Epithelial cell of proximal tubule (primary cell): ENCODE measurements around the gene C2. TPM values are rescaled to one million over a fixed set of nuclear protein-coding genes. Genes with fewer than 3 reads are reported as not detected.
"Not testable (repeated sequence)": the region's sequence is repeated elsewhere in the genome, so short reads cannot be mapped to it uniquely, and the experiment has no call there.

Experiments used
- DNase-seq: peaks from one replicate; pipeline ENCODE4 v3.0.0-alpha.2; 2011; ENCODE audit warnings: low read depth
- H3K4me3 ChIP-seq: 2 replicates; pipeline ENCODE4 v1.5.1; 2011; ENCODE audit warnings: low read depth, mild to moderate bottlenecking, low read length
- CTCF ChIP-seq: conservative IDR thresholded peaks from 2 replicates; pipeline ENCODE4 v1.5.1; 2012; ENCODE audit warnings: low read depth, mild to moderate bottlenecking, low read length
- total RNA-seq: library from RNA; depleted of rRNA; stranded (reverse); fragments of >200 nt; gene quantifications from 2 replicates; pipeline ENCODE4 v1.2.3, GENCODE V29; 2015

The C2 gene
- total RNA-seq, 1 donor from 2014 or later: not detected

GRCh38 chr6:31977816-31978431, 50.4 kb downstream of the C2 start:
- DNase-seq: no peak
- no peak overlapping the region for H3K4me3 ChIP-seq
- TF ChIP-seq CTCF: no peak

DNA sequence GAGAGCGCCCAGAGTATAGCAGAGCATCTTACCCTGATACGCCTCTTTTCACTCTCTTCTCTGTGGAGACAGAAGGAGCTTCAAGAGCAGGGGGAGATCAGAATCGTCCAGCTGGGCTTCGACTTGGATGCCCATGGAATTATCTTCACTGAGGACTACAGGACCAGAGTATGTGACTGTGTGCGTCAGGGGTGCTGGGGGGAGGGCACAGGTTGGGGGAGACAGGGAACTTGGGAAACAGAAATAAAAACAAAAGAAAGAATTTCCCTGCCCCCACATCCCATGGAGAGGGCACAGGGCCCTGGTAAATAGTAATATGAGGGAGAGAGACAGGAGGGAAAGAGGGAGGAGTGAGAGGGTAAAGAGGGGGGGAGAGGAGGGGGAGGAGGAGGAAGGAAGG, 51.3 kb downstream of the C2 start:
- no peak overlapping the region for H3K4me3 ChIP-seq
- no peak for DNase-seq
- TF ChIP-seq CTCF: no peak

DNA sequence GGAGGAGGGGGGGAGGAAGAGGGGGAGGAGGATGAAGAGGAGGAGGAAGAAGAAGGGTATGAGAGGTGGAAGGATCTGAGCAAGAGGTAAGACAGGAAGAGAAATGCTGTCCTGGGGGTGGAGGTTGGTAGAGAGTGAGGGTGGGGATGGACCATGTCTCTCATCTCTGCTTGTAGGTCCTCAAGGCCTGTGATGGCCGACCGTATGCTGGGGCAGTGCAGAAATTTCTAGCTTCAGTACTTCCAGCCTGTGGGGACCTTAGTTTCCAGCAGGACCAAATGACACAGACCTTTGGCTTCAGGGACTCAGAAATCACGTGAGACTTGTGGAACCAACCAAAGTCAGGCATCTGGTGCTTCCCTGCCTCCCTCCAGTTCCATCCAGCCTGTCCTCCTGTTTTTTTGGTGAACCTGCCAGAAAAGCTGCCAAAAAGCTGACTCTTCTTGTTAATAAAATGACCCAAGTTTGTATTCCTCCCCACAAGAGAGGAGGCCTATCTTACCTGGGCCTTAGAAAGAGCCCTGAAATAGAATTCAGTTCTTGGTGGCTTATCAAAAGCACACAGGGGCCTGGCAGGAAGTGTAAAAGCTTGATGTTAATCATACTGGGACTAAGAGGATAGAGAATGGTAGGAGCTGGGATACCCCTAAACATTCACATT, 51.9 kb downstream of the C2 start:
- TF ChIP-seq CTCF: no peak

DNA sequence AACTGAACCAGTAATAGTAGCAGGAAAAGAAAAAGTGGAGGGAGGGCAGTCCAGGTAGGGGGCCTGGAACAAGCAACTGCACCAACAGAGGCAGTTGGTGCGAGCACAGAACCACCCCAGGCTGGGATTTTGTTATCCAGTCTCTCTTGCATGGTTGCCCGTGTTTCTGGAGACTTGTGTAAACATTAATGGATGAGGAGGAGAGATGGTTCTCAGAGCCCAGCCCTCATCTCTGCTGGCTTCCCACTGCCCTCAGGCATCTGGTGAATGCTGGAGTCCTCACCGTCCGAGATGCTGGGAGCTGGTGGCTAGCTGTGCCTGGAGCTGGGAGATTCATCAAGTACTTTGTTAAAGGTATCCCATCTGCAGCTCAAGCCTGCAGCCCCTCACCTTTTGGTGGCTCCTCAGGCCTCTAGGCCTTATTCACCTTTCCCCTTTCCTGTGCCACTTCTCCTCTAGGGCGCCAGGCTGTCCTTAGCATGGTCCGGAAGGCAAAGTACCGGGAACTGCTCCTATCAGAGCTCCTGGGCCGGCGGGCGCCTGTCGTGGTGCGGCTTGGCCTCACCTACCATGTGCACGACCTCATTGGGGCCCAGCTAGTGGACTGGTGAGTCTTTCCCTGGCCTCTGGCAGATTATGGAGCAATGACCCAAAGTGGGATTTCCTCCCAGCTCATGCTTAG, 52.8 kb downstream of the C2 start:
- H3K4me3 ChIP-seq, DNase-seq: not testable (repeated sequence)

More for the DNA sequence above, 51.9 kb downstream of the C2 start:
- H3K4me3 ChIP-seq: no peak overlapping the region
- DNase-seq: no peak

GRCh38 chr6:31980998-31981397, 53.5 kb downstream of the C2 start:
- not testable (repeated sequence) for H3K4me3 ChIP-seq, DNase-seq

DNA sequence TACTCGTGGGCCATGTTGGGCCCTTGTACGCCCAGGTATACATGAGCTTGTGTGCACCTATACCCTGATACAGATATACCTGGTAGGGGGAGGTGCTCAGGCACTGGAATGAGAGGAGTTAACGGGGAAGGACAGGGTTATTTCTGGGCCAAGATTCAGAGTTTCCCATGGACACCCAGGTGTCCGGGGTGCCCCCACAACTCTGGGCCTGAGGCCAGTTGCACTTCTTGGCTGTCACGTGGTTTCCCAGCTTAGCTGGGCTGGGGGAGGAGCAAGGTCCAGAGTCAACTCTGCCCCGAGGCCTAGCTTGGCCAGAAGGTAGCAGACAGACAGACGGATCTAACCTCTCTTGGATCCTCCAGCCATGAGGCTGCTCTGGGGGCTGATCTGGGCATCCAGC, 54.2 kb downstream of the C2 start, which contains the start of gene C4A:
Gene C4A (plus strand): TSS at position 314 of the 400 bp plus-strand sequence. CDS start 51 bp downstream, at position 365.
- DNase-seq, H3K4me3 ChIP-seq: not testable (repeated sequence)

DNA sequence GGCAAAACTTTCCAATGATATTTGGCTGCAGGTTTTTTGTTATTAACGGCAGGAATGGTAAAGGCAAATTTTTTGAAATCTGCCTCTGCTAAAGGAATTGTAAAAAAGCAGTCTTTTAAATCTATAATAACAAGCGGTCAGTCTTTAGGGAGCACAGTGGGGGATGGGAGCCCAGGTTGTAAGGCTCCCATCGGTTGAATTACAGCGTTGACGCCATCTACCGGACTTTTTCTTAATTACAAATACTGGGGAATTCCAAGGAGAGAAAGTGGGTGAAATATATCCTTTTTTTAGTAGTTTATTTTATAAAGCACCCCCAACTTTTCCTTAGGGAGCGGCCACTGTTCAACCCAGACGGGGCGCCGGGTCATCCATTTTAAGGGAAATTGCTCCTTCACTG, 61.8 kb downstream of the C2 start:
- not testable (repeated sequence) for H3K4me3 ChIP-seq, DNase-seq

GRCh38 chr6:31994421-31994820, 66.9 kb downstream of the C2 start:
- not testable (repeated sequence) for H3K4me3 ChIP-seq, DNase-seq

Other genes starting within 250 kb of the C2 start
- gene LY6G5C, start 246.7 kb upstream of the C2 start, total RNA-seq: 0.94 and 1.1 TPM in 2 replicates
- gene ABHD16A, start 224.4 kb upstream of the C2 start, total RNA-seq: 25.4 and 35.6 TPM in 2 replicates
- not detected in 2 replicates for gene LY6G6F, start 220.9 kb upstream of the C2 start, total RNA-seq
- not detected in 2 replicates for gene LY6G6D, start 212.4 kb upstream of the C2 start, total RNA-seq
- not detected in 2 replicates for gene LY6G6C, start 206.0 kb upstream of the C2 start, total RNA-seq
- gene MPIG6B, start 204.3 kb upstream of the C2 start, total RNA-seq: not detected in 2 replicates
- gene DDAH2, start 198.4 kb upstream of the C2 start, total RNA-seq: 61.1 and 87.2 TPM in 2 replicates
- gene CLIC1, start 191.2 kb upstream of the C2 start, total RNA-seq: 938 and 1,262 TPM in 2 replicates
- 18.4 and 30.4 TPM in 2 replicates for gene MSH5, start 187.7 kb upstream of the C2 start, total RNA-seq
- 0.94 and 4.4 TPM in 2 replicates for gene SAPCD1, start 165.1 kb upstream of the C2 start, total RNA-seq
- gene VWA7, start 150.4 kb upstream of the C2 start, total RNA-seq: 0.65 and 2.2 TPM in 2 replicates
- 113 and 166 TPM in 2 replicates for gene VARS1, start 132.0 kb upstream of the C2 start, total RNA-seq
- gene LSM2, start 120.8 kb upstream of the C2 start, total RNA-seq: 112 and 157 TPM in 2 replicates
- gene HSPA1L, start 112.4 kb upstream of the C2 start, total RNA-seq: 0.29 and 0.35 TPM in 2 replicates
- gene HSPA1A, start 112.2 kb upstream of the C2 start, total RNA-seq: 116 and 139 TPM in 2 replicates
- gene HSPA1B, start 100.0 kb upstream of the C2 start, total RNA-seq: 58.4 and 136 TPM in 2 replicates
- 65.2 and 68.6 TPM in 2 replicates for gene NEU1, start 64.9 kb upstream of the C2 start, total RNA-seq
- 12.4 and 24.0 TPM in 2 replicates for gene SLC44A4, start 48.7 kb upstream of the C2 start, total RNA-seq
- gene EHMT2, start 30.0 kb upstream of the C2 start, total RNA-seq: 44.0 and 54.6 TPM in 2 replicates
- 1.5 TPM in 2 replicates for gene ZBTB12, start 25.6 kb upstream of the C2 start, total RNA-seq
- 0.81 and 2.2 TPM in 2 replicates for gene CFB, start 18.4 kb downstream of the C2 start, total RNA-seq
- gene NELFE, start 31.3 kb downstream of the C2 start, total RNA-seq: 113 and 132 TPM in 2 replicates
- gene SKIC2, start 31.5 kb downstream of the C2 start, total RNA-seq: 42.0 and 51.9 TPM in 2 replicates
- gene DXO, start 44.4 kb downstream of the C2 start, total RNA-seq: 20.0 and 20.9 TPM in 2 replicates
- gene C4A, start 54.3 kb downstream of the C2 start, total RNA-seq: 1.0 and 1.6 TPM in 2 replicates
- 1.1 and 1.2 TPM in 2 replicates for gene C4B, start 87.1 kb downstream of the C2 start, total RNA-seq
- not detected in 2 replicates for gene CYP21A2, start 110.7 kb downstream of the C2 start, total RNA-seq
- 0.23 TPM in 1 of 2 replicates, not detected in the other for gene TNXB, start 181.6 kb downstream of the C2 start, total RNA-seq
- 21.3 and 23.2 TPM in 2 replicates for gene ATF6B, start 200.5 kb downstream of the C2 start, total RNA-seq
- 2.5 and 7.2 TPM in 2 replicates for gene FKBPL, start 202.6 kb downstream of the C2 start, total RNA-seq
- gene PRRT1, start 224.2 kb downstream of the C2 start, total RNA-seq: not detected in 2 replicates
- gene PPT2, start 226.4 kb downstream of the C2 start, total RNA-seq: 23.2 and 39.4 TPM in 2 replicates
- gene EGFL8, start 236.9 kb downstream of the C2 start, total RNA-seq: 3.1 and 6.5 TPM in 2 replicates
- 57.1 and 72.2 TPM in 2 replicates for gene AGPAT1, start 248.4 kb downstream of the C2 start, total RNA-seq